NOMO-1 treated with dmso at 0.1 percent for 144 hours (cell line): ENCODE data around the gene UBE2E1.

Source experiments
- DNase-seq: peaks from one replicate; lab custom pipeline; 2025; ENCODE audit not compliant: unreplicated experiment; lab: John Stamatoyannopoulos, UW

The UBE2E1 gene

DNA sequence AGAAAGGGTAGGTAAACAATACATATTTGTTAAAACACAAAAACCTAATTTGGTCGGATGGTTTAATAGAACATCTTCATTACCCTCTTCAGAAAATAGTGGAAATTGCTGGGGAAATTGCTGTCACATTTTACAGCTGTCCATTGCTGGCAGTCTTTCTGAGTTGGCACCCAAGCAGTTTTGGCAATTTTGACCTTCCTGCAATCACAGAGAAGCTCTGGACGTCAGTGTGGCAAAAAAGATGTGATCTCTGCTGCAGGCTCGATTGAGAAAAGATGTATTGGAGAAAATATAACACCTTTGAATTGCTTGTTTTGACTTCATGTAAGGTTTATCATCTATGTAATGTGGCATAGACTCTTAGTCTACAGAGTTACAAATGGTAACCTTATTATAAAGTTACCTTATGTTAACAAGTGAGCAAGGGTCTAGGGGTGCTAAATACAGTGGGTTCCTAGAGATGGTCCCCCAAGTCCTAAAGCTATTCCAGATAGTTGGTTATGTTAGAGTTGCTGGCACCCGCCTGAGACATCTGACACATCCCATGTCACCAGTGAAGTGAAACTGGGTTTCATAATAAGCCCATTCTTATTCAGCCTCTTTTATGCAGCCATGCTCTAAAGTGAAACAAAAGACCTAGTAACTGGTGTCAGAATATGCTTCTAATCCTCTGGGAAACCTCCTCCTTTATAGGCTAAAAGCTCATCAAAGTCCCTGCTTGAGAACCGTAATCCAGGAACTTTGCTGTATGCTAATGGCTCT is 14.0 kb downstream of the UBE2E1 start:
- DNase-seq: no peak

GRCh38 chr3:23820888-23821287 is 15.1 kb downstream of the UBE2E1 start:
- DNase-seq: no peak

- no peak for DNase-seq
Measured at GRCh38 chr3:23821858-23822257, 16.1 kb downstream of the UBE2E1 start.

GRCh38 chr3:23822559-23822958 is 16.8 kb downstream of the UBE2E1 start:
- no peak for DNase-seq

GRCh38 chr3:23823620-23824019 is 17.9 kb downstream of the UBE2E1 start:
- DNase-seq: no peak

GRCh38 chr3:23824699-23825444 is 19.1 kb downstream of the UBE2E1 start:
- DNase-seq: no peak

GRCh38 chr3:23825802-23826201 is 20.0 kb downstream of the UBE2E1 start:
- no peak for DNase-seq

DNA sequence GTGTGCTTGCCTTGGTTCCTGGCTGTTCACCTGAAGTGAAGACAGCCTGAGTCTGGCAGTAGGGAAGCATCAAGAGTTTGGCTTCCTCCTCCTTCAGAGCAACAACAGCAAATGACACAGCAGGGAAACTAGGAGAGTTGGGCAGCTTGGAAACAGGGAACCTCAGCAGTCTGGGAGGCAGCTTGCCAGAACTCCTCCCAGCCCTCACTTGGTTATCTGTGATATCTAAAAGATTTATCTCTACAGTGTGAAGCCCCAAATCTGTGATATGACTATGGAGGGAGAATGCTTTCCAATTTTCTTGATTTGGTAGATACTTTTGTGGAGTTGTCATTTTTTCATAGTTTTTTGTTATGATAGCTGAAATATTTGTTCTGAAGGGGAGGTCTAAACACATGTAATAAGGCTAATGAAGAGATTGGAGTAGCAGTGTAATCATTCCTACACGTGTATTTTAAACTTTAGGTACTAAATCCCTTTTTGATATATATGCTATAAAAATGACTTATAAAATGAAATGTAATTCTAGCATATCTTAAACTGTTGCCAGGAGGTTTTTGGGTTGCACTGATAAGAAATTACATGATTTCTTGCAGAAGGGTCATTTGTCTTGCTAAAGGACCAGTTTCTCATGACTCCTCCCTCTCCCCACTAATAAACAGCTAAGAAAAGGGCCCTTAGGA is 20.8 kb downstream of the UBE2E1 start:
- no peak for DNase-seq

GRCh38 chr3:23829242-23829934 is 23.6 kb downstream of the UBE2E1 start:
- peak; percentile 26 for DNase-seq

DNA sequence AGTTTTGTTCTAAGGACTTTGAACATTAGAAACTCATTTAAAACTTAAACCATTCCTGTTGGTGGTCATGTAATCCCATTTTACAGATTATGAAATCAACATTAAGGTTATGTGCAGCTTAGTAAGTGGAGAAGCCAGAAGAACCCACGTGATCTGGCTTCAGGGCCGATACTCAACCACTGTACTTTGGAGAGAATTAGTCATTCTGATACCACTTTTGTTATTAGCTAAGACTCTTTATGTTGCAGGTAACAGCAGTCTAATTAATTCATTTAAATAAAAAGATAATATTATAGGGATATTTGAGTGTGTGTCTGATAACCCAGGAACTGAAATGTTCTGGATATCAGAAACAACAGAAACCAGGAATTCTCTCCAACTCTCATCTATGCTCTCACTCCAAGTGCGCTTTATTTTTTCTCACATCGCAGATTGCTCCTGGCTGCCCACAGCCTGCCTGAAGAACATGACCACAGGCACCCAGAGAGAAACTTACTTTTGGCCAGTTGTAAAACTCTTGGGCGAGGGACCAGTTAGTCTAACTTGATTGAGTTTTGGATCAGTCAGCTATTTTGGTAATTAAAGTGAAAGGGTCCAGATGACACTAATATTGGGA is 25.2 kb downstream of the UBE2E1 start:
- no peak for DNase-seq

DNA sequence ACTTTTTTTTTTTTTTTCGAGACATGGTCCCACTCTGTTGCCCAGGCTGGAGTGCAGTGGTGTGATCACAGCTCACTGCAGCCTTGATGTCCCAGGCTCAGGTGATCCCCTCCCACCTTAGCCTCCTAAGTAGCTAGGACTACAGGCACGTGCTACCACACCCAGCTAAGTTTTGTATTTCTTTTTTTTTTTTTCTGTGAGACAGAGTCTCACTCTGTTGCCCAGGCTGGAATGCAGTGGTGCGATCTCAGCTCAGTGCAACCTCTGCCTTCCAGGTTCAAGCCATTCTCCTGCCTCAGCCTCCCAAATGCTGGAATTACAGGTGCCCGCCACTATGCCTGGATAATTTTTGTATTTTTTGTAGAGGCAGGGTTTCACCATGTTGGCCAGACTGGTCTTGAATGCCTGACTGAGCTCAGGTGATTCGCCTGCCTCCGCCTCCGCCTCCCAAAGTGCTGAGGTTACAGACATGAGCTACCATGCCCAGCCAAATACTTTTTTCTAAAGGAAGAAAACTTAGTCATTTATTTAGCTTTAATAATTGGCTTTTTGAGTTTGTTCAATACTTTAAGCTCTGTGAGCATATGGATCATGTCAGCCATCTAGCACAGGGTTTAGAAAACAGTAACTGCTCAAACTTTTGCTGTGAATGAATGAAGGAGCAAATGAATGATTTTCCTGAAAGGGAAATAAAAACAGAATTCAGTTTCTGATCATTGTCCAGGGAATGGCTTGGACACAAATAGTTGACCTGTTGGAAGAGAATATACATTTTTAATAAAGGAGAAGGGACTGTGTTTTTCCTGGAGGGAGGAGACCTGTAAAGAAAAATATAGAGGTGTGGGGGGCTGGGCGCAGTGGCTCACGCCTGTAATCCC is 26.0 kb downstream of the UBE2E1 start:
- DNase-seq: no peak

DNA sequence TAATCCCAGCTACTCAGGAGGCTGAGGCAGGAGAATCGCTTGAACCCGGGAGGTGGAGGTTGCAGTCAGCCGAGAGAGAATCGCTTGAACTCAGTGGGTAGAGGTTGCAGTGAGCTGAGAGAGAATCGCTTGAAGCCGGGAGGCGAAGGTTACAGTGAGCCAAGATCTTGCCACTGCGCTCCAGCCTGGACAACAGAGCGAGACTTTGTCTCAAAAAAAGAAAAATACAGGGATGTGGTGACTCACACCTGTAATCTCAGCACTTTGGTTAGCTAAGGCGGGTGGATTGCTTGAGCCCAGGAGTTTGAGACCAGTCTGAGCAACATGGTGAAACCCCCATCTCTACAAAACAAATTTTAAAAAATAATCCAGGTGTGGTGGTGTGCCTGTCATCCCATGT is 26.8 kb downstream of the UBE2E1 start:
- no peak for DNase-seq

- no peak for DNase-seq
Measured at GRCh38 chr3:23834082-23834870, 28.5 kb downstream of the UBE2E1 start.

- DNase-seq: no peak
Measured at GRCh38 chr3:23835087-23835486, 29.3 kb downstream of the UBE2E1 start.

GRCh38 chr3:23835802-23836201 is 30.0 kb downstream of the UBE2E1 start:
- no peak for DNase-seq

DNA sequence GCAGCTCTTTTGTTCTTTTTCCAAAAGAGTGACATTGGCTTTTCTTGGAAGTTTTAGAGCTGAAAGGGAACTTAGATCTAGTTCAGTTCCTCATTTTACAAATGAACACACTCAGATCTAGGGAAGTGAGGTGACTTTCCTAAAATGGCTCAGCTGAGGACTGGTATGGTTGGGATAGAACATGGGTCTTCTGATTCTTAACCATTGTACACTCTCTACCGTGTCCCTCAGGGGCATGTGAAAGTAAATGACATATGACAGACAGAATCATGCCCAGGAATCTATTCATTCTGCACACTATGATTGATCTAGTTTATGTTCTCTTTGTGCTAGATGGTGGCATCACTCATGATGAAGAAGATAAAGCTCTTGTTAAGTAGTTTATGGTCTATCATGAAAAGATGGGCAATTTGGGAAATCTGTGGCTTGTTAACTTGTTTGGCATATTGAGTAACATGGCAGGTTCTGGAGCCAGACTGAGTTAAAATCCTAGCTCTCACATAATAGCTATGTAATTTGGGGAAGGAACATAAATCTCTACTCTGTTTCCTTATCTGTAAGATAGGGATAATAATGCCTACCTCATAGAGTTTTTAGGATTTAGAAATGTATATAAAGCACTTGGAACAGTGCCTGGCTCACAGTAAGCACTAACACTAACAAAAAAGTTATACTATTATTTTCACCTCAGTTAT is 30.9 kb downstream of the UBE2E1 start:
- peak; percentile 47 for DNase-seq

DNA sequence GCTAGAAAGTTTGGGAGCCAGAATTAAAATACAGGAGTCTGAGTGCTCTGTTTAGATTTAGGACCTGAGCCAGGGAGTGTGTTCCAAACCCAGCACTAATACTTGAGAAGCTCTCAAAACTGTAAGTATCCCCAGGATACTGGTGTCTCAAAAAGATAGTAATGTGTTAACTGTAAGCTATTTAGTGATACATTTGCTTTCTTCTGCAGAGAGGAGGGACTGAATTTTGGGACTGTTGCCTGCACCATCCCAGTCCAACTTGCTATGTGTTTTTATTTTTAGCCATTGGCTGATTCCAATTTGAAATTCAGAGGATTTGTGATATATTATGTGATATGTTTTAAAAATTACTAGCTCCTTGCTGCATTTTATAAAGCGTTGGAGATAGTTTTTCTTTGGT is 31.5 kb downstream of the UBE2E1 start:
- no peak for DNase-seq

GRCh38 chr3:23837691-23838090 is 31.9 kb downstream of the UBE2E1 start:
- no peak for DNase-seq

GRCh38 chr3:23840521-23840920 is 34.8 kb downstream of the UBE2E1 start:
- no peak for DNase-seq
